ENCODE data around the gene PER3.

PER3 gene

GRCh38 chr1:7781501-7781900, 2.6 kb upstream of the PER3 start:
- Histone ChIP-seq H3K27me3 (ENCODE audit: control insufficient read depth, low read length) (no peaks in the 10 kb centered on the region), H3F3A (ENCODE audit: control insufficient read depth, insufficient read depth) (peaks cover 8% of the 10 kb centered on the region), H3K4me3 (ENCODE audit: low read length) (no peak overlapping the region), H3K9me3 (ENCODE audit: control insufficient read depth, insufficient read depth, low read length) (no peaks in the 10 kb centered on the region), H3K27ac (ENCODE audit: low read depth, low read length) (no peak overlapping the region), H3K79me2 (ENCODE audit: control insufficient read depth, low read length) (no peaks in the 10 kb centered on the region), H3K36me3 (ENCODE audit: control insufficient read depth, low read length) (peaks cover 17% of the 10 kb centered on the region), H3K4me2 (ENCODE audit: low read length) (no peak overlapping the region), H4K20me1 (ENCODE audit: control insufficient read depth, insufficient read depth, low read depth, low read length) (no peaks in the 10 kb centered on the region; the same call in 1 of the 2 replicates), H3K9me2 (replicated peaks; ENCODE audit: control insufficient read depth, low read length) (no peaks in the 10 kb centered on the region), H3K4me1 (ENCODE audit: control insufficient read depth, low read length) (peaks cover 8% of the 10 kb centered on the region)
- TF ChIP-seq EZH2phosphoT487 (IDR thresholded peaks at IDR 0.05; ENCODE audit: borderline replicate concordance, low read length) (no peak), CTCF (IDR thresholded peaks at IDR 0.05; ENCODE audit: low read depth, low read length, poor library complexity, severe bottlenecking) (no peak)

GRCh38 chr1:7781923-7782495, 2.1 kb upstream of the PER3 start:
- H3K27me3 ChIP-seq (ENCODE audit: control insufficient read depth, low read length) = no peaks in the 10 kb centered on the region
- no peaks in the 10 kb centered on the region for H3K79me2 ChIP-seq (ENCODE audit: control insufficient read depth, low read length)
- no peaks in the 10 kb centered on the region for H3K9me3 ChIP-seq (ENCODE audit: control insufficient read depth, insufficient read depth, low read length)
- H3F3A ChIP-seq (ENCODE audit: control insufficient read depth, insufficient read depth) = peaks cover 8% of the 10 kb centered on the region
- H3K9me2 ChIP-seq (replicated peaks; ENCODE audit: control insufficient read depth, low read length) = no peaks in the 10 kb centered on the region
- H4K20me1 ChIP-seq (ENCODE audit: control insufficient read depth, insufficient read depth, low read depth, low read length) = no peaks in the 10 kb centered on the region; the same call in 1 of the 2 replicates
- peaks cover 8% of the 10 kb centered on the region for H3K4me1 ChIP-seq (ENCODE audit: control insufficient read depth, low read length)
- peaks cover 16% of the 10 kb centered on the region for H3K36me3 ChIP-seq (ENCODE audit: control insufficient read depth, low read length)
- no peak overlapping the region for H3K4me2 ChIP-seq (ENCODE audit: low read length)
- H3K4me3 ChIP-seq (ENCODE audit: low read length) = no peak overlapping the region
- H3K27ac ChIP-seq (ENCODE audit: low read depth, low read length) = no peak overlapping the region
- TF ChIP-seq EZH2phosphoT487 (IDR thresholded peaks at IDR 0.05; ENCODE audit: borderline replicate concordance, low read length) (no peak), CTCF (IDR thresholded peaks at IDR 0.05; ENCODE audit: low read depth, low read length, poor library complexity, severe bottlenecking) (no peak)

GRCh38 chr1:7783178-7783711, 846 bp upstream of the PER3 start:
- H3K9me2 ChIP-seq (replicated peaks; ENCODE audit: control insufficient read depth, low read length) = no peaks in the 10 kb centered on the region
- H3K9me3 ChIP-seq (ENCODE audit: control insufficient read depth, insufficient read depth, low read length) = no peaks in the 10 kb centered on the region
- H3F3A ChIP-seq (ENCODE audit: control insufficient read depth, insufficient read depth) = peaks cover 8% of the 10 kb centered on the region
- H3K4me3 ChIP-seq (ENCODE audit: low read length) = peak overlapping the region; percentile 79
- no peaks in the 10 kb centered on the region; the same call in 1 of the 2 replicates for H4K20me1 ChIP-seq (ENCODE audit: control insufficient read depth, insufficient read depth, low read depth, low read length)
- TF ChIP-seq EZH2phosphoT487 (IDR thresholded peaks at IDR 0.05; ENCODE audit: borderline replicate concordance, low read length) = no peak
- TF ChIP-seq CTCF (IDR thresholded peaks at IDR 0.05; ENCODE audit: low read depth, low read length, poor library complexity, severe bottlenecking) = no peak
- peaks cover 4% of the 10 kb centered on the region for H3K36me3 ChIP-seq (ENCODE audit: control insufficient read depth, low read length)
- H3K27me3 ChIP-seq (ENCODE audit: control insufficient read depth, low read length) = no peaks in the 10 kb centered on the region
- no peaks in the 10 kb centered on the region for H3K79me2 ChIP-seq (ENCODE audit: control insufficient read depth, low read length)
- peak overlapping the region; percentile 88 for H3K4me2 ChIP-seq (ENCODE audit: low read length)
- no peak overlapping the region for H3K27ac ChIP-seq (ENCODE audit: low read depth, low read length)
- peaks cover 8% of the 10 kb centered on the region for H3K4me1 ChIP-seq (ENCODE audit: control insufficient read depth, low read length)

All from DOHH2 (cell line).